ENCODE measurements around the gene TEX264. TPM values are rescaled to one million over a fixed set of nuclear protein-coding genes. Genes with fewer than 3 reads are reported as not detected.

The TEX264 gene
- total RNA-seq, 1 experiment from 2014 or later = 46.4 TPM

GRCh38 chr3:51662456-51662855 lies 8.6 kb upstream of the TEX264 start:
- H3K4me3 Mint-ChIP-seq (ENCODE audit: unreplicated experiment) = no peak overlapping the region
- no peaks in the 10 kb centered on the region for H3K4me1 Mint-ChIP-seq (ENCODE audit: insufficient read depth, unreplicated experiment)
- CTCF ChIA-PET = interaction anchor here (0.5 to 3.7 kb wide), 4 partner anchors 19 to 177 kb away, joined by 3 to 18 read pairs (median 8); no protein-coding TSS in a partner anchor
- BruUV-seq (replicated peaks) = no TSS peak
- intact Hi-C loops (cut with micrococcal nuclease) = no loop called here
- no peaks in the 10 kb centered on the region for H3K27me3 Mint-ChIP-seq (ENCODE audit: insufficient read depth, unreplicated experiment)
- no peak for TF ChIP-seq CTCF (IDR thresholded peaks at IDR 0.05; ENCODE audit: unreplicated experiment)
- H3K36me3 Mint-ChIP-seq (ENCODE audit: insufficient read depth, unreplicated experiment) = peaks cover 59% of the 10 kb centered on the region
- no peaks in the 10 kb centered on the region for H3K9me3 Mint-ChIP-seq (ENCODE audit: unreplicated experiment)
- no peak overlapping the region for H3K27ac Mint-ChIP-seq (ENCODE audit: low read depth, unreplicated experiment)
- POLR2A ChIA-PET = interaction anchor here (0.8 kb wide), 2 partner anchors 162 to 163 kb away, joined by 3 to 4 read pairs; partner anchors contain the start of gene DCAF1
- no peak for DNase-seq (ENCODE audit: unreplicated experiment)

GRCh38 chr3:51668756-51669155 lies 2.3 kb upstream of the TEX264 start:
- no peak for DNase-seq (ENCODE audit: unreplicated experiment)
- H3K4me1 Mint-ChIP-seq (ENCODE audit: insufficient read depth, unreplicated experiment) = peaks cover 24% of the 10 kb centered on the region
- intact Hi-C loops (cut with micrococcal nuclease) = loop anchor here (1.0 to 2.0 kb wide), 3 partner anchors 14 to 166 kb away; no protein-coding TSS in a partner anchor
- H3K36me3 Mint-ChIP-seq (ENCODE audit: insufficient read depth, unreplicated experiment) = peaks cover 13% of the 10 kb centered on the region
- POLR2A ChIA-PET = interaction anchor here (0.7 to 8.6 kb wide), 5 partner anchors 14 to 1422 kb away, joined by 3 to 173 read pairs (median 4); partner anchors contain the start of gene DCAF1
- H3K4me3 Mint-ChIP-seq (ENCODE audit: unreplicated experiment) = no peak overlapping the region
- TF ChIP-seq CTCF (IDR thresholded peaks at IDR 0.05; ENCODE audit: unreplicated experiment) = no peak
- CTCF ChIA-PET = interaction anchor here (0.6 to 10.1 kb wide), 37 partner anchors 11 to 1345 kb away, joined by 3 to 213 read pairs (median 4); partner anchors contain the start of genes DCAF1, IQCF2 and RAD54L2
- no peaks in the 10 kb centered on the region for H3K9me3 Mint-ChIP-seq (ENCODE audit: unreplicated experiment)
- H3K27ac Mint-ChIP-seq (ENCODE audit: low read depth, unreplicated experiment) = peak overlapping the region; percentile 40
- H3K27me3 Mint-ChIP-seq (ENCODE audit: insufficient read depth, unreplicated experiment) = no peaks in the 10 kb centered on the region
- no TSS peak for BruUV-seq (replicated peaks)

DNA sequence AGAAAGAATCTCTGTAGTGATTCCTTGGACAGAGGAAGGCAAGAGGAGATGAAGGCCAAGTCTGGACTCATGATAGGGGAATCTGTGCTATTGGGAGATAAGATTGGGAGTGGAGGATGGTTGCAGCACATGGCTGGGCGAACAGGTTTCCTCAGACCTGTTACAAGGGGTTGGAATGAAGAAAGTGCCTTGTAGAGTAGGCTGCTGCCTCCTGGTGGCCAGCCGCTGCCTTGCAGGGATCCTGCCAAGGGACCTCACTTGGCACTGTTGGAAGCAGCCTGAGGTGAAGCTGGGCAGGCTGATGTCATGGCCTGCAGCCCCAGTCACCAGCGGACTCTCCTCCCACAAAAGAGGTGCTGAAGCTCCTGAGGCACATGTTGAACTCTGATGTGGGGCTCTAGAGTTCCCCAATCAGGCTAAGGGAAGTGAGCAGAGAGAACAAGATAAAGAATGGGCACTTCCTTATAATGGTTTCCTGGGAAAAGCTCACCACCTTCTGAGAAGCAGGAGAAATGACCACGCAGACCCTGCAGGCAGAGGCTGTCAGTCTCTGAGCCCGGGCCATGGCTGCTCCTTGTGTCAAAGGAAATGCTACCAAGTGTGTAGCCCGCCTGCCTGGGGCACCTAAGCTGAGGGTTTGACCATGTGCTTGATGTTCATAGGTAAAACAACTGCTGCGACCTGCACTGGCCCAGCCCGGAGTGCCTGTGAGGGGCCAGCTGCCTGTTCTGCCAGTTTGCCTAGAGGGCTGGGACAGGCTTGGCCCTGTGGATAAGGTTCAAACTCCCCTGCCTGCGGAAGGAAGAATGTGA lies 1.6 kb upstream of the TEX264 start:
- DNase-seq (ENCODE audit: unreplicated experiment) = peak; percentile 87
- ChIA-PET CTCF (interaction anchor here (0.6 to 10.1 kb wide), 56 partner anchors 11 to 1346 kb away, joined by 3 to 213 read pairs (median 4); partner anchors contain the start of genes DCAF1, IQCF2 and RAD54L2), POLR2A (interaction anchor here (0.7 to 8.6 kb wide), 8 partner anchors 13 to 1423 kb away, joined by 3 to 173 read pairs (median 4); partner anchors contain the start of genes DCAF1 and RAD54L2)
- TF ChIP-seq CTCF (IDR thresholded peaks at IDR 0.05; ENCODE audit: unreplicated experiment) = peak; percentile 96
- peak overlapping the region; percentile 40 for H3K27ac Mint-ChIP-seq (ENCODE audit: low read depth, unreplicated experiment)
- H3K36me3 Mint-ChIP-seq (ENCODE audit: insufficient read depth, unreplicated experiment) = peaks cover 7% of the 10 kb centered on the region
- no peak overlapping the region for H3K4me3 Mint-ChIP-seq (ENCODE audit: unreplicated experiment)
- no peaks in the 10 kb centered on the region for H3K9me3 Mint-ChIP-seq (ENCODE audit: unreplicated experiment)
- peaks cover 28% of the 10 kb centered on the region for H3K4me1 Mint-ChIP-seq (ENCODE audit: insufficient read depth, unreplicated experiment)
- H3K27me3 Mint-ChIP-seq (ENCODE audit: insufficient read depth, unreplicated experiment) = no peaks in the 10 kb centered on the region
- intact Hi-C loops (cut with micrococcal nuclease) = loop anchor here (1.0 to 10.0 kb wide), 5 partner anchors 13 to 1055 kb away; partner anchors contain the start of genes CISH, MANF and MAPKAPK3
- BruUV-seq (replicated peaks) = no TSS peak

Data from MCF 10A (cell line).